ENCODE data around the gene PTPN2. TPM values are rescaled to one million over a fixed set of nuclear protein-coding genes. Genes with fewer than 3 reads are reported as not detected.

Gene PTPN2
- total RNA-seq, 1 donor from 2014 or later, result 23.9 TPM

GRCh38 chr18:12928641-12929040, 44.6 kb upstream of the PTPN2 start:
- no peak overlapping the region for H3K27ac Mint-ChIP-seq (ENCODE audit: unreplicated experiment)
- no peaks in the 10 kb centered on the region for H3K4me1 Mint-ChIP-seq (ENCODE audit: unreplicated experiment)
- H3K9me3 Mint-ChIP-seq (ENCODE audit: unreplicated experiment), result no peaks in the 10 kb centered on the region
- H3K27me3 Mint-ChIP-seq (ENCODE audit: unreplicated experiment), result no peaks in the 10 kb centered on the region
- no peaks in the 10 kb centered on the region for H3K36me3 Mint-ChIP-seq (ENCODE audit: low read depth, unreplicated experiment)
- no peak for TF ChIP-seq CTCF (IDR thresholded peaks at IDR 0.05; ENCODE audit: unreplicated experiment)
- no peak for DNase-seq (ENCODE audit: low spot score)
- H3K4me3 Mint-ChIP-seq (ENCODE audit: unreplicated experiment), result no peak overlapping the region

GRCh38 chr18:12928206-12928605, 44.2 kb upstream of the PTPN2 start:
- H3K4me1 Mint-ChIP-seq (ENCODE audit: unreplicated experiment), result no peaks in the 10 kb centered on the region
- H3K27ac Mint-ChIP-seq (ENCODE audit: unreplicated experiment), result no peak overlapping the region
- DNase-seq (ENCODE audit: low spot score), result no peak
- H3K27me3 Mint-ChIP-seq (ENCODE audit: unreplicated experiment), result no peaks in the 10 kb centered on the region
- H3K9me3 Mint-ChIP-seq (ENCODE audit: unreplicated experiment), result no peaks in the 10 kb centered on the region
- no peaks in the 10 kb centered on the region for H3K36me3 Mint-ChIP-seq (ENCODE audit: low read depth, unreplicated experiment)
- H3K4me3 Mint-ChIP-seq (ENCODE audit: unreplicated experiment), result no peak overlapping the region
- no peak for TF ChIP-seq CTCF (IDR thresholded peaks at IDR 0.05; ENCODE audit: unreplicated experiment)

- Mint-ChIP-seq H3K4me3 (ENCODE audit: unreplicated experiment) (no peak overlapping the region), H3K27ac (ENCODE audit: unreplicated experiment) (no peak overlapping the region), H3K27me3 (ENCODE audit: unreplicated experiment) (no peaks in the 10 kb centered on the region), H3K9me3 (ENCODE audit: unreplicated experiment) (no peaks in the 10 kb centered on the region), H3K4me1 (ENCODE audit: unreplicated experiment) (no peaks in the 10 kb centered on the region), H3K36me3 (ENCODE audit: low read depth, unreplicated experiment) (no peaks in the 10 kb centered on the region)
- no peak for TF ChIP-seq CTCF (IDR thresholded peaks at IDR 0.05; ENCODE audit: unreplicated experiment)
- DNase-seq (ENCODE audit: low spot score), result no peak
Observed at GRCh38 chr18:12924616-12925015, 40.6 kb upstream of the PTPN2 start.

GRCh38 chr18:12922266-12922665, 38.2 kb upstream of the PTPN2 start:
- Mint-ChIP-seq H3K27me3 (ENCODE audit: unreplicated experiment) (no peaks in the 10 kb centered on the region), H3K9me3 (ENCODE audit: unreplicated experiment) (no peaks in the 10 kb centered on the region)
- TF ChIP-seq CTCF (IDR thresholded peaks at IDR 0.05; ENCODE audit: unreplicated experiment), result no peak

GRCh38 chr18:12921178-12921577, 37.1 kb upstream of the PTPN2 start:
- no peaks in the 10 kb centered on the region for H3K4me1 Mint-ChIP-seq (ENCODE audit: unreplicated experiment)
- H3K36me3 Mint-ChIP-seq (ENCODE audit: low read depth, unreplicated experiment), result no peaks in the 10 kb centered on the region
- H3K9me3 Mint-ChIP-seq (ENCODE audit: unreplicated experiment), result no peaks in the 10 kb centered on the region
- DNase-seq (ENCODE audit: low spot score), result no peak
- TF ChIP-seq CTCF (IDR thresholded peaks at IDR 0.05; ENCODE audit: unreplicated experiment), result no peak
- no peaks in the 10 kb centered on the region for H3K27me3 Mint-ChIP-seq (ENCODE audit: unreplicated experiment)
- no peak overlapping the region for H3K4me3 Mint-ChIP-seq (ENCODE audit: unreplicated experiment)
- H3K27ac Mint-ChIP-seq (ENCODE audit: unreplicated experiment), result no peak overlapping the region

More at GRCh38 chr18:12922266-12922665, 38.2 kb upstream of the PTPN2 start:
- no peaks in the 10 kb centered on the region for H3K36me3 Mint-ChIP-seq (ENCODE audit: low read depth, unreplicated experiment)
- no peak overlapping the region for H3K27ac Mint-ChIP-seq (ENCODE audit: unreplicated experiment)
- DNase-seq (ENCODE audit: low spot score), result no peak
- H3K4me3 Mint-ChIP-seq (ENCODE audit: unreplicated experiment), result no peak overlapping the region
- no peaks in the 10 kb centered on the region for H3K4me1 Mint-ChIP-seq (ENCODE audit: unreplicated experiment)

Data from endothelial cell (in vitro differentiated cells).